AG04449 (cell line): ENCODE results near the gene RXRB.
A peak's percentile ranks its signal among the peaks of the same experiment; 100 is the strongest.

ENCODE experiments used
- CTCF ChIA-PET: fragments of 350-600 bp; formaldehyde crosslinking; extraction: SDS; loops from one replicate; lab custom pipeline; 2021; ENCODE audit warnings: antibody characterized with exemption; lab: Yijun Ruan, JAX
- POLR2A ChIA-PET: fragments of 400-600, 350-600 bp; formaldehyde crosslinking; extraction: SDS; loops from one replicate; lab custom pipeline; 2020; ENCODE audit warnings: antibody characterized with exemption, inconsistent platforms; lab: Yijun Ruan, JAX
- DNase-seq: peaks from one replicate; pipeline ENCODE4 v3.0.0-alpha.2; 2010; ENCODE audit warnings: low read depth, low spot score
- H3K4me3 ChIP-seq: 2 replicates; pipeline ENCODE4 v1.5.1; 2011; ENCODE audit warnings: low read depth, mild to moderate bottlenecking, control low read depth, low read length
- TF ChIP-seq, protein P1 (sequence below): IDR thresholded peaks from one replicate; pipeline ENCODE4 v1.5.1; 2011; ENCODE audit warnings: mild to moderate bottlenecking, moderate library complexity, low read length, control low read depth, inconsistent platforms; ENCODE audit not compliant: insufficient read depth; ENCODE audit errors: missing control alignments

RXRB gene

GRCh38 chr6:33247977-33248642 is 47.6 kb upstream of the RXRB start:
- CTCF ChIA-PET: interaction anchor here (0.6 to 5.9 kb wide), 69 partner anchors 9 to 410 kb away, joined by 3 to 96 read pairs (median 5); partner anchors contain the start of genes B3GALT4, COL11A2, HSD17B8 and ITPR3
- POLR2A ChIA-PET: interaction anchor here (0.5 to 6.2 kb wide), 9 partner anchors 12 to 277 kb away, joined by 3 to 70 read pairs (median 6); partner anchors contain the start of genes B3GALT4, RING1, RPS18 and VPS52
- H3K4me3 ChIP-seq: peak overlapping the region; percentile 54
- no peak for DNase-seq
- TF ChIP-seq, protein P1, sequence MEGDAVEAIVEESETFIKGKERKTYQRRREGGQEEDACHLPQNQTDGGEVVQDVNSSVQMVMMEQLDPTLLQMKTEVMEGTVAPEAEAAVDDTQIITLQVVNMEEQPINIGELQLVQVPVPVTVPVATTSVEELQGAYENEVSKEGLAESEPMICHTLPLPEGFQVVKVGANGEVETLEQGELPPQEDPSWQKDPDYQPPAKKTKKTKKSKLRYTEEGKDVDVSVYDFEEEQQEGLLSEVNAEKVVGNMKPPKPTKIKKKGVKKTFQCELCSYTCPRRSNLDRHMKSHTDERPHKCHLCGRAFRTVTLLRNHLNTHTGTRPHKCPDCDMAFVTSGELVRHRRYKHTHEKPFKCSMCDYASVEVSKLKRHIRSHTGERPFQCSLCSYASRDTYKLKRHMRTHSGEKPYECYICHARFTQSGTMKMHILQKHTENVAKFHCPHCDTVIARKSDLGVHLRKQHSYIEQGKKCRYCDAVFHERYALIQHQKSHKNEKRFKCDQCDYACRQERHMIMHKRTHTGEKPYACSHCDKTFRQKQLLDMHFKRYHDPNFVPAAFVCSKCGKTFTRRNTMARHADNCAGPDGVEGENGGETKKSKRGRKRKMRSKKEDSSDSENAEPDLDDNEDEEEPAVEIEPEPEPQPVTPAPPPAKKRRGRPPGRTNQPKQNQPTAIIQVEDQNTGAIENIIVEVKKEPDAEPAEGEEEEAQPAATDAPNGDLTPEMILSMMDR: peak; percentile 90

DNA sequence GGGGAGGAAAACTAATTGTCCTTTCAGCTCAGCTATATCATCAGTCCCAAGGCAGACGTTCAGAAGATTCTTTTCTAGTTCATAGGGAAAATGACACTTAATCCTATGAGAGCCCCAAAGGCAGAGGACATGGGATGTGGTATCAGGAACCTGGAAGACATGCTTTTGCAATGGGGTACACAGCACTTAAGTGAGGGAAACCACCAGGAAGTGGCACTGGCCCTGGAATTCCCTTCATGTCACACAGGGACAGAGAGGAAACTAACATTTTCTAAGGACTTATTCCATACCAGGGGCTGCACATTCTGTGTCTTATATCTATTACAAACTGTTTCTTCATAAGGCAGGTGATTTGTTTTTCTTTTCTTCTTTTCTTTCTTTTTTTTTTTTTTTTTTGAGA is 43.0 kb upstream of the RXRB start:
- TF ChIP-seq, protein P1: no peak
- CTCF ChIA-PET: interaction anchor here (1.1 to 3.4 kb wide), 2 partner anchors 8 to 229 kb away, joined by 4 to 9 read pairs; no protein-coding TSS in a partner anchor
- POLR2A ChIA-PET: no interaction called here
- H3K4me3 ChIP-seq: no peak overlapping the region
- no peak for DNase-seq

DNA sequence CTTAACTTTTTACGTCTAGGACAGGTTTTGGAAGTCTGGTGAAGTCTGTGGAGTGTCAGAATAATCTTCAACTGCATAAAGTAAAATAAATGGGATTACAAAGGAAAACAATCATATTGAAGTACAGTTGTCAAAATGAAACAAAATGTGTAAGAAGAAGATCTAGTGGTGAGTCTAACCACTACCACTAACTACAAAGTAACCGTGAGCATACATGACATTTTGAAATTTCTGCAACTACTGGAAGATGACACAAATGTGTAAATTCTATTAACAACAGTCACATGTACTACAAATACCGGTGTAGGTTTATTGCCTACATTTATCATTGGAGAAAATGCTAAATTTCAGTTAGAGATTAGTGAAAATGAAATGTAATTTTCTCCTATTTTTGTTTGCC is 41.5 kb upstream of the RXRB start:
- CTCF ChIA-PET: no interaction called here
- TF ChIP-seq, protein P1: no peak
- H3K4me3 ChIP-seq: no peak overlapping the region
- POLR2A ChIA-PET: no interaction called here
- no peak for DNase-seq

DNA sequence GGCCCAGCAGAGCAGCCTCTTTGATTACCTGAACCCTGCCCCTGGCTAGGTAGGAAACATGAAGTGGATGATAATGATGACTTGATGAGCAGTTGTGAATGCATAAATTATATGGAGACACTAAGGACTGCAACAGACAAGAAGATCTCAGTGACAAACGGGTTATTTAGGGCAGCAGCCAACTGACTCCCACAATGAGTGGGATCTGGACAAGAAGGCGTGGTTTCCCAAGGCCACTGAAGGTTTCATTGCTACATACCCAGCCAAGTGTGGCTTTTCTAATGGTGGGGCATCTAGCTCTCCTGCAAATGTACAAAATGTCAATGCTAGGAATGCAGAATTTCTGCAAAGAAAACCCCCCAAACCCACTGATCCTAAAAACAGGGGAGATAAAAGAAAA is 37.3 kb upstream of the RXRB start:
- CTCF ChIA-PET: interaction anchor here (0.6 to 1.9 kb wide), 5 partner anchors 9 to 353 kb away, joined by 3 to 4 read pairs (median 3); no protein-coding TSS in a partner anchor
- TF ChIP-seq, protein P1: no peak
- H3K4me3 ChIP-seq: no peak overlapping the region
- DNase-seq: no peak
- POLR2A ChIA-PET: interaction anchor here (0.6 kb wide), 1 partner anchor 43 kb away, joined by 3 read pairs; no protein-coding TSS in a partner anchor

DNA sequence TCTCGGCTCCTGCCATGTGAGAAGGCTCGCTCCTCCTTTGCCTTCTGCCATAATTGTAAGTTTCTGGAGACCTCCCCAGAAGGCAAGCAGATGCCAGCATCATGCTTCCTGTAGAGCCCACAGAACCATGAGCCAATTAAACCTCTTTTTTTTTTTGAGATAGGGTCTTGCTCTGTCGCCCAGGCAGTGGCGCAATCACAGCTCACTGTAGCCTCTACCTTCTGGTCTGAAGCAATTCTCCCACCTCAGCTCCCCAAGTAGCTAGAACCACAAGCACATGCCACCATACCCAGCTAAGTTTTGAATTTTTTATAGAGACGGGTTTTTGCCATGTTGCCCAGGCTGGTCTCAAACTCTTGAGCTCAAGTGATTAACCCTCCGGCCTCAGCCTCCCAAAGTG is 36.4 kb upstream of the RXRB start:
- H3K4me3 ChIP-seq: no peak overlapping the region
- no peak for DNase-seq
- TF ChIP-seq, protein P1: no peak
- CTCF ChIA-PET: interaction anchor here (0.9 kb wide), 1 partner anchor 12 kb away, joined by 6 read pairs; no protein-coding TSS in a partner anchor
- POLR2A ChIA-PET: no interaction called here

GRCh38 chr6:33236328-33236727 is 35.9 kb upstream of the RXRB start:
- POLR2A ChIA-PET: interaction anchor here (0.6 kb wide), 1 partner anchor 1652 kb away, joined by 3 read pairs; no protein-coding TSS in a partner anchor
- no peak for DNase-seq
- CTCF ChIA-PET: interaction anchor here (0.9 kb wide), 1 partner anchor 12 kb away, joined by 6 read pairs; no protein-coding TSS in a partner anchor
- no peak overlapping the region for H3K4me3 ChIP-seq
- TF ChIP-seq, protein P1: no peak
